Activated naive CD8-positive, alpha-beta T cell treated with anti-CD3 and anti-CD28 coated beads, Interleukin-2, amount 10 ng/mL, durations not matched to agents 7 days and 5 days (primary cell): ENCODE measurements around the gene SERTAD4. TPM values are rescaled to one million over a fixed set of nuclear protein-coding genes. Genes with fewer than 3 reads are reported as not detected.

Source experiments
- ATAC-seq: fragments of 150-1000 bp; cut with Tn5 transposase; one replicate; pipeline ENCODE4 v1.10.0; 2021; ENCODE audit warnings: low read depth, moderate library complexity
- POLR2A ChIA-PET: fragments of 350-600 bp; sonication (Branson Sonifier 250); formaldehyde crosslinking; loops from one replicate; lab custom pipeline; 2021; ENCODE audit warnings: antibody characterized with exemption; lab: Charles Lee
- DNase-seq: peaks from one replicate; pipeline ENCODE4 v3.0.0; 2021
- H3K27ac Mint-ChIP-seq: one replicate; pipeline ENCODE4 v1.8.0; 2022; ENCODE audit warnings: mild to moderate bottlenecking, mixed read lengths
- H3K27me3 Mint-ChIP-seq: one replicate; pipeline ENCODE4 v1.8.0; 2022; ENCODE audit warnings: mild to moderate bottlenecking, moderate library complexity, mixed read lengths
- H3K36me3 Mint-ChIP-seq: one replicate; pipeline ENCODE4 v1.8.0; 2021; ENCODE audit warnings: mild to moderate bottlenecking, mixed read lengths
- H3K4me1 Mint-ChIP-seq: one replicate; pipeline ENCODE4 v1.8.0; 2021; ENCODE audit warnings: mixed read lengths
- H3K4me3 Mint-ChIP-seq: one replicate; pipeline ENCODE4 v1.8.0; 2022; ENCODE audit warnings: mild to moderate bottlenecking, moderate library complexity, mixed read lengths
- H3K9me3 Mint-ChIP-seq: one replicate; pipeline ENCODE4 v1.8.0; 2021; ENCODE audit warnings: mixed read lengths
- total RNA-seq, 2 experiments: library from RNA; stranded (reverse); gene quantifications; one replicate each; pipeline ENCODE4 v1.2.3, GENCODE V29; 2021

The SERTAD4 gene
- total RNA-seq, 2 experiments from 2014 or later = not detected

GRCh38 chr1:210236840-210237409 is 4.3 kb downstream of the SERTAD4 start:
- H3K4me1 Mint-ChIP-seq = no peaks in the 10 kb centered on the region
- POLR2A ChIA-PET = no interaction called here
- H3K27ac Mint-ChIP-seq = no peak overlapping the region
- DNase-seq (no peak), ATAC-seq (no peak)
- peaks cover 66% of the 10 kb centered on the region for H3K27me3 Mint-ChIP-seq
- no peaks in the 10 kb centered on the region for H3K36me3 Mint-ChIP-seq
- no peaks in the 10 kb centered on the region for H3K9me3 Mint-ChIP-seq
- H3K4me3 Mint-ChIP-seq = no peak overlapping the region

GRCh38 chr1:210237479-210237878 is 4.9 kb downstream of the SERTAD4 start:
- Mint-ChIP-seq H3K4me1 (no peaks in the 10 kb centered on the region), H3K27ac (no peak overlapping the region), H3K4me3 (no peak overlapping the region), H3K27me3 (peaks cover 63% of the 10 kb centered on the region), H3K36me3 (no peaks in the 10 kb centered on the region), H3K9me3 (no peaks in the 10 kb centered on the region)
- DNase-seq (no peak), ATAC-seq (no peak)
- POLR2A ChIA-PET = no interaction called here

GRCh38 chr1:210237981-210238380 is 5.4 kb downstream of the SERTAD4 start:
- POLR2A ChIA-PET = no interaction called here
- peaks cover 62% of the 10 kb centered on the region for H3K27me3 Mint-ChIP-seq
- ATAC-seq = no peak
- DNase-seq = no peak
- H3K4me1 Mint-ChIP-seq = no peaks in the 10 kb centered on the region
- no peaks in the 10 kb centered on the region for H3K36me3 Mint-ChIP-seq
- H3K9me3 Mint-ChIP-seq = no peaks in the 10 kb centered on the region
- H3K4me3 Mint-ChIP-seq = no peak overlapping the region
- H3K27ac Mint-ChIP-seq = no peak overlapping the region

- no peak for DNase-seq
- POLR2A ChIA-PET = no interaction called here
- Mint-ChIP-seq H3K9me3 (no peaks in the 10 kb centered on the region), H3K27ac (no peak overlapping the region), H3K36me3 (no peaks in the 10 kb centered on the region), H3K4me3 (no peak overlapping the region), H3K27me3 (peaks cover 57% of the 10 kb centered on the region), H3K4me1 (no peaks in the 10 kb centered on the region)
- ATAC-seq = no peak
These were observed 6.9 kb downstream of the SERTAD4 start for GRCh38 chr1:210239349-210240111.

GRCh38 chr1:210241121-210241520 is 8.5 kb downstream of the SERTAD4 start:
- DNase-seq = no peak
- Mint-ChIP-seq H3K4me1 (peaks cover under 1% of the 10 kb centered on the region), H3K36me3 (no peaks in the 10 kb centered on the region), H3K4me3 (no peak overlapping the region), H3K27ac (no peak overlapping the region), H3K9me3 (no peaks in the 10 kb centered on the region), H3K27me3 (peaks cover 56% of the 10 kb centered on the region)
- ATAC-seq = no peak
- POLR2A ChIA-PET = no interaction called here

GRCh38 chr1:210244746-210245367 is 12.3 kb downstream of the SERTAD4 start:
- ATAC-seq = no peak
- H3K27me3 Mint-ChIP-seq = peaks cover 66% of the 10 kb centered on the region
- no peaks in the 10 kb centered on the region for H3K36me3 Mint-ChIP-seq
- no peak overlapping the region for H3K4me3 Mint-ChIP-seq
- POLR2A ChIA-PET = no interaction called here
- H3K27ac Mint-ChIP-seq = no peak overlapping the region
- no peaks in the 10 kb centered on the region for H3K9me3 Mint-ChIP-seq
- H3K4me1 Mint-ChIP-seq = peaks cover 2% of the 10 kb centered on the region
- no peak for DNase-seq

GRCh38 chr1:210246447-210246846 is 13.9 kb downstream of the SERTAD4 start:
- no peaks in the 10 kb centered on the region for H3K36me3 Mint-ChIP-seq
- ATAC-seq = no peak
- H3K27me3 Mint-ChIP-seq = peaks cover 68% of the 10 kb centered on the region
- DNase-seq = no peak
- H3K9me3 Mint-ChIP-seq = no peaks in the 10 kb centered on the region
- no peak overlapping the region for H3K27ac Mint-ChIP-seq
- H3K4me3 Mint-ChIP-seq = no peak overlapping the region
- peaks cover 2% of the 10 kb centered on the region for H3K4me1 Mint-ChIP-seq
- POLR2A ChIA-PET = no interaction called here

GRCh38 chr1:210248341-210248740 is 15.7 kb downstream of the SERTAD4 start:
- Mint-ChIP-seq H3K9me3 (no peaks in the 10 kb centered on the region), H3K4me1 (peaks cover 5% of the 10 kb centered on the region), H3K4me3 (no peak overlapping the region), H3K27ac (no peak overlapping the region), H3K27me3 (peaks cover 75% of the 10 kb centered on the region), H3K36me3 (no peaks in the 10 kb centered on the region)
- DNase-seq (no peak), ATAC-seq (no peak)
- POLR2A ChIA-PET = no interaction called here

GRCh38 chr1:210250665-210250997 is 18.0 kb downstream of the SERTAD4 start:
- no peak overlapping the region for H3K27ac Mint-ChIP-seq
- no peak for ATAC-seq
- no peak for DNase-seq
- H3K4me3 Mint-ChIP-seq = no peak overlapping the region
- H3K36me3 Mint-ChIP-seq = no peaks in the 10 kb centered on the region
- H3K9me3 Mint-ChIP-seq = no peaks in the 10 kb centered on the region
- H3K4me1 Mint-ChIP-seq = peaks cover 5% of the 10 kb centered on the region
- peaks cover 81% of the 10 kb centered on the region for H3K27me3 Mint-ChIP-seq
- POLR2A ChIA-PET = no interaction called here

- Mint-ChIP-seq H3K4me3 (no peak overlapping the region), H3K9me3 (no peaks in the 10 kb centered on the region), H3K27me3 (peaks cover 78% of the 10 kb centered on the region), H3K4me1 (peaks cover 4% of the 10 kb centered on the region), H3K36me3 (no peaks in the 10 kb centered on the region), H3K27ac (no peak overlapping the region)
- no peak for DNase-seq
- ATAC-seq = peak; percentile 4
- POLR2A ChIA-PET = no interaction called here
These were observed 18.5 kb downstream of the SERTAD4 start for GRCh38 chr1:210250998-210251679.

GRCh38 chr1:210251680-210252490 is 19.3 kb downstream of the SERTAD4 start:
- H3K27ac Mint-ChIP-seq = no peak overlapping the region
- H3K4me3 Mint-ChIP-seq = peak overlapping the region; percentile 73
- H3K27me3 Mint-ChIP-seq = peaks cover 73% of the 10 kb centered on the region
- peak; percentile 27 for ATAC-seq
- no peak for DNase-seq
- no peaks in the 10 kb centered on the region for H3K9me3 Mint-ChIP-seq
- POLR2A ChIA-PET = no interaction called here
- H3K36me3 Mint-ChIP-seq = no peaks in the 10 kb centered on the region
- H3K4me1 Mint-ChIP-seq = peaks cover 3% of the 10 kb centered on the region

- no peak for ATAC-seq
- Mint-ChIP-seq H3K36me3 (no peaks in the 10 kb centered on the region), H3K27ac (no peak overlapping the region), H3K9me3 (no peaks in the 10 kb centered on the region), H3K27me3 (peaks cover 68% of the 10 kb centered on the region), H3K4me3 (no peak overlapping the region), H3K4me1 (peaks cover 3% of the 10 kb centered on the region)
- POLR2A ChIA-PET = no interaction called here
- DNase-seq = no peak
These were observed 20.0 kb downstream of the SERTAD4 start for GRCh38 chr1:210252621-210253051.

- H3K27ac Mint-ChIP-seq = no peak overlapping the region
- H3K27me3 Mint-ChIP-seq = peaks cover 54% of the 10 kb centered on the region
- peaks cover 3% of the 10 kb centered on the region for H3K4me1 Mint-ChIP-seq
- DNase-seq = no peak
- H3K36me3 Mint-ChIP-seq = no peaks in the 10 kb centered on the region
- no peak for ATAC-seq
- H3K4me3 Mint-ChIP-seq = no peak overlapping the region
- H3K9me3 Mint-ChIP-seq = no peaks in the 10 kb centered on the region
- POLR2A ChIA-PET = no interaction called here
These were observed 21.7 kb downstream of the SERTAD4 start for GRCh38 chr1:210254298-210254697.
